Activated naive CD8-positive, alpha-beta T cell treated with anti-CD3 and anti-CD28 coated beads, Interleukin-2, amount 50 U/mL, for 16 hours (primary cell): ENCODE measurements around the gene LCNL1.

ENCODE experiments used
- DNase-seq: peaks from one replicate; pipeline ENCODE4 v3.0.0-alpha.2; 2020; ENCODE audit warnings: low read depth, low spot score

The LCNL1 gene

GRCh38 chr9:136960212-136960937, 22.4 kb upstream of the LCNL1 start:
- DNase-seq = no peak

GRCh38 chr9:136960938-136961275, 21.9 kb upstream of the LCNL1 start:
- DNase-seq = no peak

DNA sequence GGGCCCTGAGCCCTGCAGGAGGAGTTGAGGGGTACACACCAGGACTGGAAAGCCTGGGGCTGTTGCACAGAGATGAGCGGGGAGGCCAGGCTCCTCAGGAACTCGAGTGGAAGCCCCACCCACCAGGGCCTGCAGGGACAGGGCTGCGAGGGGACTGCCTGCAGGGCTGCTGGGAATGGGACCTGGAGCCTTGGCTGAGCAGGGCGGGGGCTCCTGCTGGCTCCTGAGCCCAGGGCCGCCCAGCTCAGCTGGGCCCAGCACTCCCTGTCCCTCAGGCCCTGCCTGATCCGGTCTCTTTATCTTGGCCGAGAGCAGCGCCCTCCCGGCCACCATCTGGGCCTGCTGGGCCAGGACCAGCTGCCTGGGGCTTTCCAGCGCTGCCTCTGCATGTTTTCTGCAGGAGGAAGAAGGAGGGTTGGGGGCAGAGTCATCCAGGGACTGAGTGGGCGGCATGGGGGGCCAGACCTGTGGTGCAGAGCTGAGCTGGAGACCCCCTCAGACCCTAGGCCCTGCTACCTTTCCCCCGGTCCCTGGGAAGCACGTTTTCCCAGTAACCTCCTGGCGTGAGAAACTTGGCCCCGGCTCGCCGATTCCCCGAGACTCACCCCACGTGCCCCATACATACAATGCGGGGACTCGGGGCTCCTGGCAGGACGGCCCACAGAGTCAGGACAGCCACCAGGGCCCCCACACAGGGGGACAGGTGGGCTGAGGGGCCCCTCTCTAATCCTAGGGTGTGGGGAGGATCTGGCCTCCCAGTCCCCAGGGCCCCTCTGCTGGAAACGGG, 21.3 kb upstream of the LCNL1 start:
- no peak for DNase-seq

- no peak for DNase-seq
Observed at GRCh38 chr9:136962163-136962562, 20.6 kb upstream of the LCNL1 start.

DNA sequence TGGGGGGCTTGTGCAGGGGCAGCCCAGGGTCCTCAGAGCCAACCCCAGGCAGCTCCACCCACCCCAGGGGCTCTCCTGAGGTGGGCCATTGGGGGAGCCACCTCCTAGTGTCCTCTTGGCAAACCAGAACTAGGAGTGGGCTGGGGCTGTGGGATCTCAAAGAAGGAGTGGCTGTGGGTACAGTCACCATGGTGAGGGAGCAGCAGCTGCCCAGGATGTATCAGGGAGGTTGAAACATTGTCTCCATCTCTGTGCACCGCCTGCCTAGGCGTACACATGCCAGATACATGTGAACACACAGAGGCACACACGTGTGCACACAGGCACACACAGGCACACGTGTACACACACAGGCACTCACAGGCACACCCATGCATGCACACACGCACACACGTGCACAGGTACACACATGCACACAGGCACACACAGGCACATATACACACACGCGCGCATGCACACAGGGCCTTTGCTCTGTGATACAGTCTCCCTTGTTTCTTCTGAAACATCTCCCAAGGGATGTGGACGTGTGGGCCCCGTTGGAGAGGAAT, 20.0 kb upstream of the LCNL1 start:
- no peak for DNase-seq

DNA sequence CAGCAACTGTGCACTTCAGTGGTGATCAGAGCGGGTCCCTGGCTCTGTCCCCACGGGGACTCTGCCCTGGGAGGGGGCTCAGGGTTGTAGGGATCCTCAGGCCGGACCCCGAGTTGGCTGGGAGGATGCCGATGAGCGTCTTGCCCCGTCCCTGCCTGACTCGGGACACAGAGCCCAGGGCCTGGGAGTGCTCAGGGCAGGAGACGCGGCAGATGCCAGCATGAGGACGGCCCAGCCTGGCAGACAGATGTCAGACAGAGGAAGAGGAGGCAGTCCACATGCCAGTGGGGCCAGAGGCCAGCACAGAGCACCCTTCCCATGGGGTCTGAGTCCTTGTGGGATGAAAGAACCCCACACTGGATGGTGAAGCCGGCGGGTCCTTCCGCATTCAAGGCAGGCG, 19.5 kb upstream of the LCNL1 start:
- no peak for DNase-seq

- no peak for DNase-seq
Observed at GRCh38 chr9:136963751-136964150, 19.0 kb upstream of the LCNL1 start.

DNA sequence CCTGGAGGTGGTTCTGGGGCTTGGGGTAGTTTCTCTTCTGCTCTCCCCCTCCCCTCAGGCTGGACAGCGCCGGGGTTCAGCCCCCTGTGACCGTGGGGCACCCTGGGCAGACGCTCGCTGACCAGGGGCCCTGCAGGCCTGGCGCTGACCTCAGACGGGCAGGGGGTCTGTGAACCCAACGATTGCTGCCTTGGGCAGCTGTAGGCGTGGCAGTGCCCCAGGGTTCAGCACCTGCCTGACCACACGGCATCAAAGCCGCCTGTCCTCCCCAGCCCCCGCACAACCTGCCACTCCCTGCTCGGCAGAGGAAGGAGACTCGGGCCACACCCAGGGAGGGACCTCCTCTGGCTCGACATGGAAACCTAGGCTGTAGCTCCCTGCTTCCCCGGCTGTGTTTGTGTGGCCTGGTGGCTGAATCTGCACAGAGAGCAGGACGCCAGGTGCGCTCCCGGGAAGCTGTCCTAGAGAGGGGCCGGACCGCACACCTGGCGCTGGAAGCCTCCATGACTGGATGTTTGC, 18.6 kb upstream of the LCNL1 start:
- DNase-seq = no peak

- DNase-seq = no peak
Observed at GRCh38 chr9:136964833-136965422, 17.9 kb upstream of the LCNL1 start.

DNA sequence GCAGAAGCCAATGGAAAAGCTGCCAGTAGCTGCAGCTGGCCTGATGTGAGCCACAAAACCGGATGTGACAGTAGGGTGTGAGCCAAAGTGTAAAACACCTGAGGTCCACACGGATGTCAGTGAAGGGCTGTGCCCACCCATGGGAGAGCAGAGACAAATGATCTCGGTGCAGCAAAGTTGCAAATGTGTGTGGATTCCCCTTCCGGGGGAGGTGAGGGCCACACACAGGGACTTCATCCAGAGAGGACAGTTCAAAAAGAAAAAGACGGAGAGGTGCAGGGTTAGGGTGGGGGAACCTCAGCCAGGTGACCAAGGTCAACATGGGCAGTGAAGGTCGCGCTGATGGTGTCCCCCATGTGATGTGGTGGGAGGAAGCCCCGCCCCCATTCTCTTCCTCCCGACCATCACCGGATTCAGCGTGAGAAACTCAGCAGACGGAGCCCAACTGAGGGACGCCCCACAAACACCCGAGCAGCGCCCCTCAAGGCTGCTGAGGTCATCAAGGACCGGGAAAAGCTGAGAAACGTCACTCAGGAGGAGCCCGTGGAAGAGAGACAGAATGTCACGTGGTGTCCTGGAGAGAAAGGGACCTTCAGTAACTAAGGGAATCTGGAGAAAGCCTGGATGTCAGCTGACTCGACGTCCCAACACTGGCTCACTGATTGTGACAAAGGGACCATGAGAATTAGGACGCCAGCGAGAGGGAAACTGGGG, 16.9 kb upstream of the LCNL1 start:
- DNase-seq = no peak

DNA sequence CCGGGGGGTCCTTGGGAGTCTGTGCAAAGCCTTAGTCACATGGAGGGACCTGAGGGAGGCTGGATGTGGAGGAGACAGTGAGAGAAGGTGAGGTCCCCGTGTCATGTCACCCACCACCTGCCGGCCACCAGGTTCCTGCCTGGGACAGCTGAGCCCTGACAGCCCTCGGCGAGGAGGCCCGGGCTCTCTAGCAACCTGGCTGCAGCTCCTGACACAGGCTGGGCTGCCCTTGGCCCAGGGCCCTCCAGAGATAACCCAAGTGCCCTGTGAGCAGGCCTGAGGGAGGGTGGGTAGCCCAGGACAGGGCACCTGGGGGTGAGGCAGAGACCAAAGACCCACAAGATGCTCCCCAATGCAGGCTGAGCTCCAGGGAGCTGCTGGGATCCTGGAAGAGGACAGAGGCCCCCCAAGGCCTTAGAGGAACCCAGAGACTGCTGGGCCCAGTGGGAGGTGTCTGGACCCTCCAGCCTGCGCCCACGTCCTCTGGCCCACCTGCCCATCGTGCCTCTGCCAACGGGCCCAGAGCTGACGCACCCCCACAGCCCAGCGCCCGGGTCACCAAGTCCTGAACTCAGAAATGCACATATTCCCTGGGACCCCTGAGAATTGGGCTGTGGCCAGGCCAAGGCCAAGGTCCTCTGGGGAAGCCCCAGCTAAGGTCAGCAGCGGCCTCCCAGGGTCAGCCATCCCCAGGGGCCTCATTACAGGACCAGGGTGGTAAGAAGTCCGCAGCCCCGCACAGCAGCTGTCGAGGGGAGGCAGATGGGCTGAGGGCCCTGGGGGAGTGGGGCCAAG, 14.3 kb upstream of the LCNL1 start:
- no peak for DNase-seq

DNA sequence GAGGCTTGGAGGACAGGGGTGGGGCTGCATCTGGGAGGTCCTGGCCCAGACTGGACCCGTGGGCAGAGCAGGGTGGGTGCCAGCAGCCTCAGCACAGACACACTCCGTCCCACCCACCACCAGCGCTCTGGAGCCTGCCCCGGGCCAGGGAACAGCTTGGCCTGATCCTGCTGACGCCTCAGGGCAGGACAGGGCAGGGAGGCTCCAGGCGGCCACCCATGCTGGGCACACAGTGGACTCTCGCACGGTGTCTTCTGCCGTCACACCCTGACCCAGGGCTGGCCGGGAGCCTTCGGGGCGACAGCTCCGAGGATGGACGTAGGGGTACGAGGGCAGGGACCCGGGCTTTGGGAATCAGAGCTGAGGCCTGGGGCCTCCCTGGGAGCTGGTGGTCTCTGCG, 13.6 kb upstream of the LCNL1 start:
- DNase-seq = no peak

- DNase-seq = no peak
Observed at GRCh38 chr9:136969774-136970173, 13.0 kb upstream of the LCNL1 start.

DNA sequence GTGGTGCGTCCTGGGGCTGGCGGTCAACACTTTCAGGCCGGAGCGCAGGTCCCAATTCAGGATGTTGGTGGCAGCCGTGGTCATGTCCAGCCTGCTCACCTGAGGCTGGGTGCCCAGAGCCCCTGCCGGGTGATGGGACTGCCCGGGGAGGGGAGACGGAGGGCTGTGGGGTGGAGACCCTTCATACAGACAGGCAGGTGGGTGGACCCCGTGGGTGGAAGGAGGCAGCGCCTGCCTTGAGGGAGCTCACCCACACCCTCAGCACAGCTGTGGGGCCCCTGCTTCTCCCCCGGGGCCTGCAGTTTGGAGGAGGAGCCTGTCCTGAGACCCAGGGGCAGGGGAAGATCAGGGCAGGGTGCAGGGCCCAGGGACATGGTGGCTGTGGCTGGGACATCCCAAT, 12.4 kb upstream of the LCNL1 start:
- DNase-seq = no peak

DNA sequence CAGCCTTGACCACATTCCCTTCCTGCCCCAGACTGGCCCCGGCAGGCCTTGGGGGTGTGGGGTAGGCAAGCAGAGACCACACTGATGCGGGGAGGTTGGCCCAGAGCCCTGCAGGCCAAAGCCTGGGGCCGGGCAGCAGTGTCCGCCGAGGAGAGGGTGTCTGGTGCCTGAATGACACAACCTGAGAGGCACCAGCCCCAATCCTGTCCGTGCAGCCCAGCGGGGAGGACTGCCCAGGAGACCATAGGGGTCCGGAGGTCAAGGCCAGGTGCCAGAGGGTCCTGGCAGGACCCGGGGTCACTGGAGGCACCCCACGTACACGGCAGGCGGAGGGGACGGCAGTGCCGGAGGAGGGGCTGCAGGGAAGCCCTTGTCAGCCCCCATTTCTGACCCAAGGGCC, 11.0 kb upstream of the LCNL1 start:
- no peak for DNase-seq

DNA sequence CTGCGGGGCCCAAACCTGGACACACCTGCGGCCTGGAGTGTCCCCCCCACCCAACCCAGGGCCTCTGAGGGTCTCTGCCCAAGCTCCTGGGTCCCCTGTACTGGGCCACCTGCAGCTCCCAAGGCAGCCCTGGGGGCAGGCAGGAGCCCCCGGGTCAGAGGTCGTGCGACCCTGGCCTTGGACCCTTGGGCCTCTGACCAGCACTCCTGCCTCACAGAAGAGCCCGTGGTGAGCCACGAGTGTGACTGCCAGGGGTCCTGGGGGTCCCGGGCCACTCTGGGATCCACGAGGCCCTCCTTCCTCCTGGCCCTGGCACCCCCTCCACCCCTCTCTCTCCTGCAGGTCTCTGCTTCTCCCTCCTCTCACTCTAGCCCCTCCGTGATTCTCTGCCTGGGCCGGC, 10.5 kb upstream of the LCNL1 start:
- DNase-seq = no peak

- DNase-seq = no peak
Observed at GRCh38 chr9:136972743-136973142, 10.1 kb upstream of the LCNL1 start.

DNA sequence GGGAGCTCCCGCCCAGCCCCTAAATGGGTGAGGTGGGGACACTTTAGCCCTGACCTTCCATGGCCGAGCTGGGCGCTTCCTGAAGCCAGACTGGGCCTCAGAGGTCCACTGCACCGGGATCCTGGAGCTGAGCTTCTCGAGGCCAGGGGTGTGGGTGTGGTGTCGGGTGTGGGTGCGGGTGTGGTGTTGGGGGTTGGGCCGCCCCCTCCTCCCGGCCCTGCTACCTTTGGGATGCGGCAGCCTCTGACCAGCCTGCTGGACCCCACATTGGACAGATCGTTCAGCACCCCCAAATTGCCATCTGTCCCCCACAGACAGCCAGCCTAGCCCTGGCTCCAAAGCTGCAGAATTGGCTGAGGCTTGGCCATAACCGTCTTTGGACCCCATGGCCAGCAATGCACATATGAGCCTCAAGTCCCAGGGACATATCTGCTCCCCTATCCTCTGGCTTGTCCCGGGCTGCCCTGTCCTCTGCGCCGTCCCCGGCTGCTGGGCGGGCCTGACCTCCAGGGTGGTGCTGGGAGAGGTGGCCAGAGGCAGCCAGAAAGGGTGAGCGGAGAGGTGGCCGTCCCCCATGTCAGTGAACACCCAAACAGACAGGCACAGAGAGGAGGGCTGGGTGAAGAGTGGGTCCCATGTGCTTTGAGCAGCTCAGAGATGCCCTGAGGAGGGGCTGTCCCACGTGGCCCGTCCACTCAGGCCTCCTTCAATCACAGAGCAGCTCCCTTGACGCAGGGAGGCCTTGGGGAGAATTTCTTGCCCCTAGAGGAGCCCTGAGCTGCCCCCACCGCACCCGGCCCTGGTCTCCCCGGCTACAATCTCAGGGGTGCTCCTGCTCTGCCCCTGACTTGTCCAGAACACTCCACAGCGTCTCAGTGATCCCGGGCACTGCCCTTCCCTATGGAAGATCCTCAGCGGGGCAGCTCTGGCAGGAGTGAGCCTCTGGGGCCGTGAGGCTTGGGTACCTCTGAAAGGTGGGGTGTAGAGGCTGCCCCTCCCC, 8.9 kb upstream of the LCNL1 start:
- no peak for DNase-seq

DNA sequence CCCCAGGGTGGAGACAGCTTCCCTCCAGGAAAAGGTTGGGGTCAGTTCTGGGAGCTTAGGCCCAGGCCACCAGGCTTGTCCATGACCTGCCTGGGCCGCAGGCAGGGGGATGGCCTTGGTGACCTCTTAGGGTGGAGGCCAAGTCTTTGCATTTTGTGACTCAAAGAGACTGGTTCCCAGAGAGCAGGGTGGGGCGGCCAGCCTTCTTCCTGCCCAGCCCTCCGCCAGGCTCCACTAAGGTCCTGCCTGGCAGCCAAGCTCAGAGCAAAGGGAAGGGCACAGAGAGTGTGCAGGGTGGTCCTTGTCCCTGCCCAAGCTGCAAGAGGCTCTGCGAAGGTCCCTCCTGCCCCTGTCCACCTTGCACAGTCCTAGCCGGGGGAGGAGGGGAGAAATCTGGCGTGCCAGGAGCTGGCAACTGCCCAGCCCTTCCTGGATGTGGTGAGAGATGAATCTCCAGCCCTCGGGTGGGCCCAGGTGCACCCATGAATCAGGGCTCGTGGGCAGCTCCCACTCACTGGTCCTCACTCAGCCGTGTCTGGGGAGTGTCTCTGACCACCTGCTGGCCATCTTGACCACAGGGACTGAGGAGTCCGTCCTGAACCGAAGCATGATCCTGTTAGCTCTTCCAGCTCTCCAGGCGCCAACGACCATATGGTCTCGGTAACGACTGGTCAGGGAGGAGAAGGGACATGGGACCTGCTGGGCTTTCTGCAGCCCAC, 7.8 kb upstream of the LCNL1 start:
- DNase-seq = no peak
